Endodermal cell (in vitro differentiated cells): ENCODE results near the gene NUDT8. TPM values are rescaled to one million over a fixed set of nuclear protein-coding genes. Genes with fewer than 3 reads are reported as not detected.

ENCODE experiments used
- DNase-seq: peaks from one replicate; pipeline ENCODE4 v3.0.0-alpha.2; 2017
- H3K27ac ChIP-seq: 2 replicates; pipeline ENCODE4 v1.5.1; 2013; ENCODE audit warnings: mild to moderate bottlenecking, low read depth, low read length, moderate library complexity
- H3K27me3 ChIP-seq: 2 replicates; pipeline ENCODE4 v1.6.1; 2013; ENCODE audit warnings: mild to moderate bottlenecking, low read length, moderate library complexity; ENCODE audit not compliant: insufficient read depth, control insufficient read depth, poor library complexity, severe bottlenecking
- H3K36me3 ChIP-seq: 2 replicates; pipeline ENCODE4 v1.7.0; 2013; ENCODE audit warnings: mild to moderate bottlenecking, low read length, moderate library complexity; ENCODE audit not compliant: control insufficient read depth, insufficient read depth
- H3K4me1 ChIP-seq: one replicate; pipeline ENCODE4 v1.7.0; 2013; ENCODE audit warnings: low read length; ENCODE audit not compliant: control insufficient read depth, insufficient read depth
- H3K4me3 ChIP-seq: 2 replicates; pipeline ENCODE4 v1.5.1; 2013; ENCODE audit warnings: mild to moderate bottlenecking, low read length, moderate library complexity
- H3K9ac ChIP-seq: 2 replicates; pipeline ENCODE4 v1.6.1; 2013; ENCODE audit warnings: mild to moderate bottlenecking, low read length, moderate library complexity; ENCODE audit not compliant: poor library complexity, severe bottlenecking; ENCODE audit errors: extremely low read depth
- H3K9me3 ChIP-seq: 2 replicates; pipeline ENCODE4 v1.6.1; 2013; ENCODE audit warnings: mild to moderate bottlenecking, low read length, moderate library complexity; ENCODE audit not compliant: control insufficient read depth
- H3K27ac Mint-ChIP-seq: 2 replicates; pipeline ENCODE4 v1.8.0; 2020; ENCODE audit warnings: mixed read lengths
- H3K27me3 Mint-ChIP-seq: 2 replicates; pipeline ENCODE4 v1.8.0; 2021; ENCODE audit warnings: mild to moderate bottlenecking, mixed read lengths; ENCODE audit not compliant: insufficient read depth
- H3K36me3 Mint-ChIP-seq: 2 replicates; pipeline ENCODE4 v1.8.0; 2020; ENCODE audit warnings: low read depth, mixed read lengths
- H3K4me1 Mint-ChIP-seq: 2 replicates; pipeline ENCODE4 v1.8.0; 2020; ENCODE audit warnings: mixed read lengths
- H3K4me3 Mint-ChIP-seq: 2 replicates; pipeline ENCODE4 v1.8.0; 2020; ENCODE audit warnings: mild to moderate bottlenecking, moderate library complexity, mixed read lengths
- H3K9me3 Mint-ChIP-seq: 2 replicates; pipeline ENCODE4 v1.8.0; 2020; ENCODE audit warnings: mild to moderate bottlenecking, mixed read lengths
- CTCF ChIP-seq: fragments of 200-600 bp; sonication (generic); conservative IDR thresholded peaks from 2 replicates; pipeline ENCODE4 v1.5.0; 2021; ENCODE audit warnings: antibody characterized with exemption, mild to moderate bottlenecking
- WGBS, 2 experiments: methylation state at CpG; one replicate each; pipeline versions ENCODE4 v1.1.5 to v1.1.7; 2013; ENCODE audit warnings: missing lambda C conversion rate in 2 of 2, mixed read lengths in 1 of 2; ENCODE audit not compliant: insufficient coverage in 1 of 2, insufficient read length in 1 of 2; 5-methylcytosine and 5-hydroxymethylcytosine counted together
- total RNA-seq, 2 donors: library from RNA; stranded (reverse); fragmentation: NEBNext Ultra II Directional in 1 of 2; extraction: Animal tissue kit (Norgen Biotek cat#: 25700) in 1 of 2; gene quantifications; 2 replicates in 1 of 2; 3 replicates in 1 of 2; pipeline ENCODE4 v1.2.1, GENCODE V29; 2021

NUDT8 gene
- total RNA-seq, 2 donors from 2014 or later = 9.5 to 13.1 TPM

DNA sequence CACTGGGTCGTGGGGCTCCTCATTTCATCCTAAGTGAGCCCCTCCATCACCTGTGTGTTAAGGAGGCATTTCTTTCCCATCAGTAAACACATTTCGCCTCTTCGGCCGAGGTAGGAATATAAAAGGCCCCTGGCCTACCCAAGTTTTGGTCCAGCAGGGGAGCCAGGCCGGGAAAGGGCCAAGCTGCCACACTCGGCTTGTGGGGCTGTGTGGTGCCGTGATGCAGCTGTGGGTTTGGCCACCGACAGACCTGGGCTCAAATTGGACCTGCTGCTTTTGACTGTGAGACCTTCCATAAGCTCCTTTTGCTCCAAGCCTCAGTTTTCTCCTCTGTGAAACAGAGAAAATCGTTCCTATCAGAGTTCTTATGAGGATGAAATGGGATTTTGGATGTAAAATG, 22.2 kb downstream of the NUDT8 start:
- Mint-ChIP-seq H3K4me1 (peaks cover 20% of the 10 kb centered on the region), H3K4me3 (peak overlapping the region; percentile 72), H3K9me3 (peaks cover 7% of the 10 kb centered on the region), H3K27me3 (no peaks in the 10 kb centered on the region), H3K27ac (peak overlapping the region; percentile 86), H3K36me3 (peaks cover 30% of the 10 kb centered on the region)
- H3K4me3 ChIP-seq = peak overlapping the region; percentile 86
- H3K27me3 ChIP-seq = no peaks in the 10 kb centered on the region
- no peak for TF ChIP-seq CTCF
- no peak for DNase-seq
- peaks cover 24% of the 10 kb centered on the region for H3K36me3 ChIP-seq
- H3K27ac ChIP-seq = no peak overlapping the region
- H3K9me3 ChIP-seq = peaks cover 7% of the 10 kb centered on the region
- 58 to 71% methylated on average over 8 to 9 of the region's 9 CpGs for WGBS, 2 experiments
- H3K4me1 ChIP-seq = peaks cover 14% of the 10 kb centered on the region
- H3K9ac ChIP-seq = peak overlapping the region; percentile 56

- no peak within 1 kb of the TSS for H3K27ac ChIP-seq
- Mint-ChIP-seq H3K9me3 (peaks cover 12% of the 10 kb centered on the region), H3K4me3 (peak within 1 kb of the TSS; percentile 72), H3K27me3 (no peaks in the 10 kb centered on the region), H3K27ac (peak within 1 kb of the TSS; percentile 86), H3K36me3 (peaks cover 24% of the 10 kb centered on the region), H3K4me1 (peaks cover 20% of the 10 kb centered on the region)
- peak within 1 kb of the TSS; percentile 56 for H3K9ac ChIP-seq
- peaks cover 24% of the 10 kb centered on the region for H3K36me3 ChIP-seq
- TF ChIP-seq CTCF = peak; percentile 63
- peaks cover 12% of the 10 kb centered on the region for H3K9me3 ChIP-seq
- 4 to 6% methylated on average over 40 to 69 of the region's 69 CpGs for WGBS, 2 experiments
- DNase-seq = peak; percentile 98
- H3K4me1 ChIP-seq = peaks cover 14% of the 10 kb centered on the region
- peak within 1 kb of the TSS; percentile 86 for H3K4me3 ChIP-seq
- no peaks in the 10 kb centered on the region for H3K27me3 ChIP-seq
Measured at GRCh38 chr11:67606492-67607295, 23.0 kb downstream of the NUDT8 start, which contains the start of gene NDUFV1. TSS of gene NDUFV1 (plus strand) at chr11:67606936. CDS start at chr11:67607005, 69 bp downstream.

- Histone ChIP-seq H3K9me3 (peaks cover 12% of the 10 kb centered on the region), H3K4me3 (peak overlapping the region; percentile 86), H3K36me3 (peaks cover 24% of the 10 kb centered on the region), H3K4me1 (peaks cover 14% of the 10 kb centered on the region), H3K9ac (peak overlapping the region; percentile 6), H3K27me3 (no peaks in the 10 kb centered on the region), H3K27ac (no peak overlapping the region)
- no peak for TF ChIP-seq CTCF
- WGBS, 2 experiments = 66 to 77% methylated on average over 13 to 17 of the region's 17 CpGs
- no peaks in the 10 kb centered on the region for H3K27me3 Mint-ChIP-seq
- H3K4me1 Mint-ChIP-seq = peaks cover 20% of the 10 kb centered on the region
- H3K4me3 Mint-ChIP-seq = peak overlapping the region; percentile 72
- no peak for DNase-seq
- peaks cover 15% of the 10 kb centered on the region for H3K9me3 Mint-ChIP-seq
- H3K36me3 Mint-ChIP-seq = peaks cover 23% of the 10 kb centered on the region
- H3K27ac Mint-ChIP-seq = peak overlapping the region; percentile 31
Measured at GRCh38 chr11:67606093-67606491, 23.6 kb downstream of the NUDT8 start.
